Measurements from ENCODE around the gene NEUROD6.

DNA sequence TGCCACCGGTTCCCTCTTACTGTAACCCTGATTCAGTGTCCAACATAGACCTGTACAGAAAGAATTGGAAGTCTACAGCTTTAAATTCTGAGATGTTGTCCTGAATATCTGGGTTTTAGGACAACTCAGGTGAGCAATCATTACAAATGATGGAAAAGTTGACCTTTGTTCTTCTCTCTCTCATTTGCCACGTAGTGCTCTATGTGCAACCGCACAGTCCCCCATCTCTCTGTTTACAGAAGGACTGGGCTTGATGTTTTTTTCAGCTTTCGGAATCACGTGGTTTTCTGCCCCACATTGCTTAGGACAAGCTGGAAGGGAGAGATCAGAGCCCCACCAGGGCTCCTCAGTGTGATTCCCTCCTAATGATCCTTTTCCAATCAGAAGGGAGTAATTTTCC is 22.2 kb downstream of the NEUROD6 start:
- TF ChIP-seq, protein P1, sequence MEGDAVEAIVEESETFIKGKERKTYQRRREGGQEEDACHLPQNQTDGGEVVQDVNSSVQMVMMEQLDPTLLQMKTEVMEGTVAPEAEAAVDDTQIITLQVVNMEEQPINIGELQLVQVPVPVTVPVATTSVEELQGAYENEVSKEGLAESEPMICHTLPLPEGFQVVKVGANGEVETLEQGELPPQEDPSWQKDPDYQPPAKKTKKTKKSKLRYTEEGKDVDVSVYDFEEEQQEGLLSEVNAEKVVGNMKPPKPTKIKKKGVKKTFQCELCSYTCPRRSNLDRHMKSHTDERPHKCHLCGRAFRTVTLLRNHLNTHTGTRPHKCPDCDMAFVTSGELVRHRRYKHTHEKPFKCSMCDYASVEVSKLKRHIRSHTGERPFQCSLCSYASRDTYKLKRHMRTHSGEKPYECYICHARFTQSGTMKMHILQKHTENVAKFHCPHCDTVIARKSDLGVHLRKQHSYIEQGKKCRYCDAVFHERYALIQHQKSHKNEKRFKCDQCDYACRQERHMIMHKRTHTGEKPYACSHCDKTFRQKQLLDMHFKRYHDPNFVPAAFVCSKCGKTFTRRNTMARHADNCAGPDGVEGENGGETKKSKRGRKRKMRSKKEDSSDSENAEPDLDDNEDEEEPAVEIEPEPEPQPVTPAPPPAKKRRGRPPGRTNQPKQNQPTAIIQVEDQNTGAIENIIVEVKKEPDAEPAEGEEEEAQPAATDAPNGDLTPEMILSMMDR (IDR thresholded peaks at IDR 0.05) = no peak
- TF ChIP-seq POLR2A (IDR thresholded peaks at IDR 0.05) (no peak), POLR2AphosphoS5 (IDR thresholded peaks at IDR 0.05) (no peak)
